ENCODE data around the gene WAPL. TPM values are rescaled to one million over a fixed set of nuclear protein-coding genes. Genes with fewer than 3 reads are reported as not detected.

WAPL gene
- total and polyA plus RNA-seq, 11 donors, result 9.4 to 29.9 (median 21.0) TPM

DNA sequence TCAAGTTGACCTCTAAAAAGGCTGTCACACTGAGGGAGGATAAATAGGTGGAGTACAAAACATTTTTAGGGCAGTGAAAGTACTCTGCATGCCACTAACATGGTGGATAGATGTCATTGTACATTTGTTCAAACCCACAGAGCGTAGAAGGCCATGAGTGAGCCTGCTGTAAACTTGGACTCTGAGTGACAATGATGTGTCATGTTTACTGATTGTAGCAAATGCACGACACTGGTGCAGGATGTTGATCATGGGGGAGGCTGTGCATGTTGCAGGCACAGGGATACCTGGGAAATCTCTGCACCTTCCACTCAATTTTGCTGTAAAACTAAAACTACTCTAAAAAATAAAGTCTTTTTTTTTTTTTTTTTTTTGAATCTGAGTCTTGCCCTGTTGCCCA, 102.5 kb downstream of the WAPL start:
- TF ChIP-seq, protein P1, sequence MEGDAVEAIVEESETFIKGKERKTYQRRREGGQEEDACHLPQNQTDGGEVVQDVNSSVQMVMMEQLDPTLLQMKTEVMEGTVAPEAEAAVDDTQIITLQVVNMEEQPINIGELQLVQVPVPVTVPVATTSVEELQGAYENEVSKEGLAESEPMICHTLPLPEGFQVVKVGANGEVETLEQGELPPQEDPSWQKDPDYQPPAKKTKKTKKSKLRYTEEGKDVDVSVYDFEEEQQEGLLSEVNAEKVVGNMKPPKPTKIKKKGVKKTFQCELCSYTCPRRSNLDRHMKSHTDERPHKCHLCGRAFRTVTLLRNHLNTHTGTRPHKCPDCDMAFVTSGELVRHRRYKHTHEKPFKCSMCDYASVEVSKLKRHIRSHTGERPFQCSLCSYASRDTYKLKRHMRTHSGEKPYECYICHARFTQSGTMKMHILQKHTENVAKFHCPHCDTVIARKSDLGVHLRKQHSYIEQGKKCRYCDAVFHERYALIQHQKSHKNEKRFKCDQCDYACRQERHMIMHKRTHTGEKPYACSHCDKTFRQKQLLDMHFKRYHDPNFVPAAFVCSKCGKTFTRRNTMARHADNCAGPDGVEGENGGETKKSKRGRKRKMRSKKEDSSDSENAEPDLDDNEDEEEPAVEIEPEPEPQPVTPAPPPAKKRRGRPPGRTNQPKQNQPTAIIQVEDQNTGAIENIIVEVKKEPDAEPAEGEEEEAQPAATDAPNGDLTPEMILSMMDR (IDR thresholded peaks at IDR 0.05), result no peak
- no peak for TF ChIP-seq POLR2A (IDR thresholded peaks at IDR 0.05)
- ATAC-seq, result no peak
- no peak for DNase-seq
- Histone ChIP-seq H3K36me3 (no peaks in the 10 kb centered on the region), H3K4me1 (peaks cover 0 to 5% (median 0%) of the 10 kb centered on the region in 12 donors), H3K27ac (no peak overlapping the region), H3K9me3 (no peaks in the 10 kb centered on the region), H3K4me3 (no peak overlapping the region), H3K27me3 (peaks cover 0 to 1% (median 0%) of the 10 kb centered on the region in 9 donors)
- intact Hi-C loops (cut with DNase I), result no loop called here
- 47 to 84% (median 67%) methylated on average over 2 of the region's 2 CpGs for WGBS, 4 donors

DNA sequence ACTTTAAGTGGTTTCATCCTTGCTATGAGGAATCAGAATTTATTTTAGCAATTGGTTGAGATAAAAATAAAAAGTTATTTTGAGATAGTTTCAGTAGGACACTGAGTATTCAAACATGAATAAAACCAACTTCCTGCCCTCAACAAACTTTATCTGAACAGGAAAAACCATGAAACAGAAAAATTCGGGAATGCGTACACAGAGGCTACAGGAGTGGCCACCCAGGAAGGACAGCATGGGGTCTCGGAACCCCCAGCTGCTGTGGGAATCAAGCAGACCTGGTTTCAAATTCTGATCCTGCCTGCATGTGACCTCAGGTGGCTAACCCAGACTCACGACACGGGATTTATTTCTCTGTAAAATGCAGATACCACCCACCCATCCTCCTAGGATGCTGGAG, 106.0 kb downstream of the WAPL start:
- TF ChIP-seq, protein P1 (IDR thresholded peaks at IDR 0.05), result no peak
- no peak for TF ChIP-seq POLR2A (IDR thresholded peaks at IDR 0.05)
- H3K9me3 ChIP-seq, result peaks cover 0 to 4% (median 0%) of the 10 kb centered on the region in 12 donors
- intact Hi-C loops (cut with DNase I), result no loop called here

DNA sequence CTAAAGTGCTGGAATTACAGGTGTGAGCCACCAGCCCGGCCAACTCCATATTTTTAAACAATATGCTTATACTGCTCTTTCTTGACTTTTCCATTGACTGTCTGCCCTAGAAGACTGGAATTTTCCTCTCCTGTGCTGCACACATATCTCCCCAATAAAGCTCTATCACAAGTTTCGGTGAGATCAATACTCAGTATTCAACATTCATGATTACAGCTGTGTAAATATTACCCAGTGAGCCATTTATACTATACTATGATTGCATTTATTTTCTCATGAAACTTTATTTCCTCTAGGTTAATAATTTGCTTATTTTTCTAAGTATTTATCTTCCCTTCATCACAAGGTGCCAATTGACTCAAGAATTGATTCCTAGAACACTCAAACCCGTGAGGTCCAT, 106.5 kb downstream of the WAPL start:
- Histone ChIP-seq H3K27ac (no peak overlapping the region), H3K9me3 (peaks cover 0 to 4% (median 0%) of the 10 kb centered on the region in 12 donors), H3K27me3 (no peaks in the 10 kb centered on the region), H3K4me3 (no peak overlapping the region), H3K36me3 (no peaks in the 10 kb centered on the region), H3K4me1 (peaks cover 0 to 30% (median 13%) of the 10 kb centered on the region in 12 donors)
- ATAC-seq (no peak), DNase-seq (no peak)
- TF ChIP-seq POLR2A (IDR thresholded peaks at IDR 0.05), result no peak
- intact Hi-C loops (cut with DNase I), result no loop called here
- 80 to 94% (median 93%) methylated on average over 3 of the region's 3 CpGs for WGBS, 4 donors

More for the DNA sequence above, 106.0 kb downstream of the WAPL start:
- Histone ChIP-seq H3K36me3 (no peaks in the 10 kb centered on the region), H3K27me3 (no peaks in the 10 kb centered on the region), H3K27ac (no peak overlapping the region), H3K4me3 (no peak overlapping the region), H3K4me1 (peaks cover 0 to 30% (median 13%) of the 10 kb centered on the region in 12 donors)
- WGBS, 4 donors, result 47 to 55% (median 51%) methylated on average over 5 of the region's 5 CpGs
- no peak for ATAC-seq
- DNase-seq, result no peak

DNA sequence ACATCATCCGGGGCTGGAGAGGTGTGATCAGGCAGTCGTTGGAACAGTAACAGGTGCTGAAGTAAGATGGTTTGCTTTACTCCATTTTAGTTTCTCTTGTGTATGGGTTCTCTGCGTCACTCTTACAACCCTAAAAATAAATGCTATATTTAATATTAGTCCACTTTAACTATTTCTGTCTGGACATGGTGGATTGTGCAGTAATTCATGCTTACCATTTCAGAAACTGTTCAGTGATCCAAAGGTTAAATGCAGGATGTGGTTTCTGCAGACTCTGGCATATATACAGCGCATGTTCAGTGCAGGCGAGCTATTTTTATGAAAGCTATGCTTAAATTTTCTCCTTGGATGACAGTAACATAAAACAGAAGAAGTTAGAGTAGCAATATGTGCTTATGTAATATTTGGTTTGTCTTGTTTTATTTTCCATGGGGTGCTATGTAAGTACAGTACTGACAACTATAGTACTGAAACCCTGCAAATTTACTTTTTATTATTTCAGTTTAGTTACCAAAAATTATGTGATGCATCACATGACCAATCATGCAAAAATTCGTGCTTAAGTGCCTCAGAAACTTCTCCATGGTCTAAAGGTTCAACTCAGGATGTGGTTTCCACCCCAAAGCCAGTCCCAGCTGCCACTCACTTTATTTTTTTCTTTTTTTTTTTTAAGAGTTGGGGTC, 108.4 kb downstream of the WAPL start:
- 42 to 50% (median 47%) methylated on average over 6 of the region's 6 CpGs for WGBS, 4 donors
- H3K9me3 ChIP-seq, result peaks cover 0 to 4% (median 0%) of the 10 kb centered on the region in 12 donors
- peak in 1 of 4 donors; percentile 28 for ATAC-seq
- intact Hi-C loops (cut with DNase I), result no loop called here
- no peaks in the 10 kb centered on the region for H3K36me3 ChIP-seq
- TF ChIP-seq, protein P1 (IDR thresholded peaks at IDR 0.05), result no peak
- TF ChIP-seq POLR2A (IDR thresholded peaks at IDR 0.05), result no peak
- H3K27ac ChIP-seq, result peak overlapping the region in 1 of 12 donors; percentile 76
- no peaks in the 10 kb centered on the region for H3K27me3 ChIP-seq
- DNase-seq, result no peak
- H3K4me1 ChIP-seq, result peaks cover 0 to 30% (median 13%) of the 10 kb centered on the region in 12 donors
- H3K4me3 ChIP-seq, result peak overlapping the region in 1 of 12 donors; percentile 15

Measured in heart left ventricle (tissue), 16 donors.